Measurements from ENCODE around the gene LRP10.

DNA sequence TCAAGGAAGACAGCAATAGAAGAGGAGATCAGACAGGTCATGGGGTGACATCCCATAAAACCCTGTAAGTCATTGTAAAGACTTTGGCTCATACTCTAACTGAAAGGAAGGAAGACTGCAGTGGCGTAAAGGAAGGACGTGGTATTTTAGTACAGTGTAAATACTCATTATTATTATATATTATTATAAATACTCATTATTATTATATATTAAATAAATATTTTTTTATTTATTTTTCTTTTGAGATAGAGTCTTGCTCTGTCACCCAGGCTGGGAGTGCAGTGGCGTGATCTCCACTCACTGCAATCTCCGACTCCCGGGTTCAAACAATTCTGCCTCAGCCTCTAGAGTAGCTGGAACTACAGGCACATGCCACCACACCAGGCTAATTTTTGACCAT, 15.1 kb upstream of the LRP10 start:
- TF ChIP-seq EZH2 (IDR thresholded peaks at IDR 0.05; ENCODE audit: borderline replicate concordance, low read depth, low read length, poor library complexity, severe bottlenecking) = no peak
- TF ChIP-seq, protein P1, sequence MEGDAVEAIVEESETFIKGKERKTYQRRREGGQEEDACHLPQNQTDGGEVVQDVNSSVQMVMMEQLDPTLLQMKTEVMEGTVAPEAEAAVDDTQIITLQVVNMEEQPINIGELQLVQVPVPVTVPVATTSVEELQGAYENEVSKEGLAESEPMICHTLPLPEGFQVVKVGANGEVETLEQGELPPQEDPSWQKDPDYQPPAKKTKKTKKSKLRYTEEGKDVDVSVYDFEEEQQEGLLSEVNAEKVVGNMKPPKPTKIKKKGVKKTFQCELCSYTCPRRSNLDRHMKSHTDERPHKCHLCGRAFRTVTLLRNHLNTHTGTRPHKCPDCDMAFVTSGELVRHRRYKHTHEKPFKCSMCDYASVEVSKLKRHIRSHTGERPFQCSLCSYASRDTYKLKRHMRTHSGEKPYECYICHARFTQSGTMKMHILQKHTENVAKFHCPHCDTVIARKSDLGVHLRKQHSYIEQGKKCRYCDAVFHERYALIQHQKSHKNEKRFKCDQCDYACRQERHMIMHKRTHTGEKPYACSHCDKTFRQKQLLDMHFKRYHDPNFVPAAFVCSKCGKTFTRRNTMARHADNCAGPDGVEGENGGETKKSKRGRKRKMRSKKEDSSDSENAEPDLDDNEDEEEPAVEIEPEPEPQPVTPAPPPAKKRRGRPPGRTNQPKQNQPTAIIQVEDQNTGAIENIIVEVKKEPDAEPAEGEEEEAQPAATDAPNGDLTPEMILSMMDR (conservative IDR thresholded peaks at IDR 0.05; ENCODE audit: low read depth, low read length) = no peak
